ENCODE measurements around the gene ZNF611.
"Not testable (repeated sequence)": the region's sequence is repeated elsewhere in the genome, so short reads cannot be mapped to it uniquely, and the experiment has no call there.

ZNF611 gene

GRCh38 chr19:52720541-52720940 is 14.3 kb downstream of the ZNF611 start:
- not testable (repeated sequence) for DNase-seq (ENCODE audit: low read depth in 2 of 3, low spot score in 2 of 3)

GRCh38 chr19:52716522-52716921 is 18.3 kb downstream of the ZNF611 start:
- no peak for DNase-seq (ENCODE audit: low read depth in 2 of 3, low spot score in 2 of 3)

GRCh38 chr19:52715902-52716301 is 18.9 kb downstream of the ZNF611 start:
- DNase-seq (ENCODE audit: low read depth in 2 of 3, low spot score in 2 of 3), result not testable (repeated sequence)

GRCh38 chr19:52715330-52715729 is 19.5 kb downstream of the ZNF611 start:
- not testable (repeated sequence) for DNase-seq (ENCODE audit: low read depth in 2 of 3, low spot score in 2 of 3)

DNA sequence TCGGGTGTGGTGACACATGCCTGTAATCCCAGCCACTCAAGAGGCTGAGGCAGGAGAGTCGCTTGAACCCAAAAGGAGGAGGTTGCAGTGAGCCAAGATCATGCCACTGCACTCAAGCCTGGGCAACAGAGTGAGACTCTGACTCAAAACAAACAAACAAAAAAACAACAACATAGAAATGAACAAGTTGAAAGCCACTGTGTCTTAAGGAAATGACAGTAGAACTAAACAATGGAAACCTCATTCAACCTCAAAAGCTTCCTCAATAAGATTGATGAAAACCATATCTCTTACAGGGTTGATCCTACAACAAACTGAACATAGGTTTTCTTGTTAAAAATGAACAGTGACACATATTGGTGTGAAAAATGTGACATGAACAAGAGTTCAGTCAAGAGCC is 21.8 kb downstream of the ZNF611 start:
- DNase-seq (ENCODE audit: low read depth in 2 of 3, low spot score in 2 of 3), result not testable (repeated sequence)

DNA sequence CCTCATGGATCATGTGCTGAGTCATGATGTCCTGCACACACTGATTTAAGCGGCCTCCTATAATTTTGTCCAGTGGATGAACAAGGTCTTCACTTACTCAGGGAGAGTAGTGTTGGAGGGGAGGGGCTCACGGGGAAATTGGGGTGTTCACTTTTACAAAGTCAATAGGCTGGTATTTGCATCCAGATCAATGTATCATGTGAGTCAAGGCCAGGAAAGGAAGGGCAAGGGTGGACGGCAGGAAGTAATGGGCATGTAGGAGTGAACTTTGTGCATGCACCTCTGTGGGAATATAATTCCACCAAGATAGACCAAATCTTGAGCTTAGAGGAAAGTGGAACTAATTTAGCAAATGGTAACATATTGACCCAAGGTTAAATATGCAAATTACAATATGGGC is 23.2 kb downstream of the ZNF611 start:
- not testable (repeated sequence) for DNase-seq (ENCODE audit: low read depth in 2 of 3, low spot score in 2 of 3)

DNA sequence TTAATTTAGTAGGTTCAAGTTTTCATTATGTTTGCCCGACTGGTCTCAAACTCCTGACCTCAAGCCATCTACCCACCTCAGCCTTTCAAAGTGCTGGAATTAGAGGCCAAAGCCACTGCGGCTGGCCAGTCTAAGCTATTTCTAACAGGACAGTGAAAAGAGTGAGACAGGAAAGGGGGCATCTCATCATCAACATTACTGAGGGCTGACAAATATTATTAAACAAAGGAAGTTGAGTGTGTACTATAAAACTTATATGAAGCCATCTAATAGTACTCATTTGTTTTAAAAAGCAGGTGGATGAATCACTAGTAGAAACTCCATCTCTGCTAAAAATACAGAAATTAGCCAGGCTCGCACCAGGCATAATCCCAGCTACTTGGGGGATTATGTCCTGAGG is 24.3 kb downstream of the ZNF611 start:
- DNase-seq (ENCODE audit: low read depth in 2 of 3, low spot score in 2 of 3), result no peak

- not testable (repeated sequence) for DNase-seq (ENCODE audit: low read depth in 2 of 3, low spot score in 2 of 3)
Measured at GRCh38 chr19:52705615-52706014, 29.2 kb downstream of the ZNF611 start.

DNA sequence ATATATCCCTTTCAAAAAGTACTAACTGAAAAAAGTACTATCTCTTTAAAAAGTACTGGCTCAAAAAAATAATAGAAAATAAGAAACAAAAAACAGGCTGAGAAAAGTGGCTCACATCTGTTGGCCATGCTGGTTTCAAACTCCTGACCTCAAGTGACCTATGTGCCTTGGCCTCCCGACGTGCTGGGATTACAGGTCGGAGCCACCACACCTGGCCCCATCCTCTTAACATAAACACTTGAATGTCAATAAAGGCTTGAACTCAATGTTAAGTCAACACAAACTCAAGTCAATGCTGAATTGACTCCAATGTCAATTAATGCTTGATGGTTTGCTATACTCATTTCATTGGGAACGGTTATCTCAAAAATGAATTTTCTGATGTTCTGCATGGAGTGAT is 30.9 kb downstream of the ZNF611 start:
- no peak for DNase-seq (ENCODE audit: low read depth in 2 of 3, low spot score in 2 of 3)

GRCh38 chr19:52700673-52701072 is 34.2 kb downstream of the ZNF611 start:
- no peak for DNase-seq (ENCODE audit: low read depth in 2 of 3, low spot score in 2 of 3)

DNA sequence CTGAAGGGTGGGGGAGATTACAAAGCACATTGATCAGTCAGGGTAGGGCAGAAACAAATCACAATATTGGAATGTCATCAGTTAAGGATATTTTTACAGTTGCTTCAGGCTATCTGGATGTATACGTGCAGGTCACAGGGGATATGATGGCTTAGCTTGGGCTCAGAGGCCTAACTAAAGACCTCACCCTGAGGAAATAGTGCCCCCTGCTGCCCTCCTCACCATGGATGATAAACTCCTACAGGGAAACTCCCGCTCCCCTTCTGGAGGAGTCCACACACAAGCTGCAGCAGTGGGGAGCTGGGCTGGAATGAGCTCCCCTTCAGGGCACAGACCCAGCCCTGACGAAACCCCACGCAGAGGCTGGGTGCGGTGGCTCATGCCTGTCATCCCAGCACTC is 35.3 kb downstream of the ZNF611 start:
- not testable (repeated sequence) for DNase-seq (ENCODE audit: low read depth in 2 of 3, low spot score in 2 of 3)

GRCh38 chr19:52695996-52696395 is 38.8 kb downstream of the ZNF611 start:
- DNase-seq (ENCODE audit: low read depth in 2 of 3, low spot score in 2 of 3), result no peak

DNA sequence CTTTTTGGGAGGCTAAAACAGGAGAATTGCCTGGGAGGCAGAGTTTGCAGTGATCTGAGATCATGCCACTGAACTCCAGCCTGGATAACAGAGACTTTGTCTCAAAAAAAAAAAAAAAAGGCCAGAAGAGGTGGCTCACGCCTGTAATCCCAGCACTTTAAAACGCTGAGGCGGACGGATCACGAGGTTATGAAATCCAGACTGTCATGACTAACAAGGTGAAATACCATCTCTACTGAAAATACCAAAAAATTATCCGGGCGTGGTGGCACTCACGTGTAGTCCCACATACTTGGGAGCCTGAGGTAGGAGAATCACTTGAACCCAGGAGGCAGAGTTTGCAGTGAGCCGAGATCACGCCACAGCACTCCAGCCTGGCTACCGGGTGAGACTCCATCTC is 39.9 kb downstream of the ZNF611 start:
- DNase-seq (ENCODE audit: low read depth in 2 of 3, low spot score in 2 of 3), result no peak

DNA sequence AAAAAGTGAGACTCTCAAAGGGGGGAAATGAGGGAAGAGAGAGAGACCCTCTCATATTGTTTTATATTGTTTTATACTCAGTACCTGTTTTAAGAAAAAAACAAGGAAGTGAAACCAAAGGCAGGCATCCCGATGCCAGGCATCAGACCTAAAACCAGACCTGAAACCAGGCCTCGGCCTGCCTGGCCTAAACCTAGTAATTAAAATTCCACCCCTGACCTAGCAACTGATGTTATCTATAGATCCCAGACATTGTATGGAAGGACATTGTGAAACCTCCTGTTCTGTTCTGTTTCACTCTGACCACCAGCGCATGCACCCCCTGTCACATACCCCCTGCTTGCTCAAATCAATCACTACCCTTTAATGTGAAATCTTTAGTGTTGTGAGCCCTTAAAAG is 40.6 kb downstream of the ZNF611 start:
- not testable (repeated sequence) for DNase-seq (ENCODE audit: low read depth in 2 of 3, low spot score in 2 of 3)

DNA sequence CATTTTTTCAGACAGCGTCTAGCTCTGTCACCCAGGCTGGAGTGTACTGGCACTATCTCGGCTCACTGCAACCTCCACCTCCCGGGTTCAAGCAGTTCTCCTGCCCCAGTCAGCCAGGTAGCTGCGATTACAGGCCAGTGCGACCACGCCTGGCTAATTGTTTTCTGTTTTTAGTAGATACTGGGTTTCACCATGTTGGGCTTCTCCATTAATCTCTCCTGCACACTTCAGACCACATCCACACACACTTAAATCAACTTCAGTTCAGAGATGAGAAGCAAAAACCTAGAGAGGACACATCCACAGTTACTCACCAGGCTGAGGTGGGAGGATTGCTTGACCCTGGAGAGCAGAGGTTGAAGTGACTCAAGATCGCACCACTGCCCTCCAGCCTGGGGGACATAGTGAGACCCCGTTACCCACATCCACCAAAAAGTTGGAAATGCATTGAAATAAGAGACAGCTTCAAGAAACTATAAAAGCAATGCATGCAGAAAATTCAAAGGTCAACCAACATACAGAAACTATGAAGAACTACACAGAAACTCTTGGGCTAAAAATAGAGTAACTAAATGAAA is 42.3 kb downstream of the ZNF611 start:
- DNase-seq (ENCODE audit: low read depth in 2 of 3, low spot score in 2 of 3), result no peak

DNA sequence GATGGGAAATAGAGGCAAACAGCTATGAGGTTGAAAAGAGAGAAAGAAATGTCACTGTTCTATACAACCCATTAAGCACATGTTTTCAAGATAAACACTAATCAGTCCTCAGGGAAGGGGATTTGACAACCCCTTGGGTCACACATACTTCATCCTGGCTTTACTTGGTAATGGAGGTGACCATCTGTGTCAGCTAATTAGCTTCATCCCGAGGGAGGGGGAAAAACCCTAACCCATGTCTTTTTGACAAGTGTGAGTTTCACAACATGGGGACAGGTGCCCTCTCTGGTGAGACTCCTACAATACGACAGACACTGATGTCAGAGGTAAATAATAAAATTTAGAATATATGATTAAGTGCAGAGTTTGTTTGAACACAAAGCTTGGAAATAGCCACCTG is 43.1 kb downstream of the ZNF611 start:
- no peak for DNase-seq (ENCODE audit: low read depth in 2 of 3, low spot score in 2 of 3)

- no peak for DNase-seq (ENCODE audit: low read depth in 2 of 3, low spot score in 2 of 3)
Measured at GRCh38 chr19:52691215-52691610, 43.6 kb downstream of the ZNF611 start.

DNA sequence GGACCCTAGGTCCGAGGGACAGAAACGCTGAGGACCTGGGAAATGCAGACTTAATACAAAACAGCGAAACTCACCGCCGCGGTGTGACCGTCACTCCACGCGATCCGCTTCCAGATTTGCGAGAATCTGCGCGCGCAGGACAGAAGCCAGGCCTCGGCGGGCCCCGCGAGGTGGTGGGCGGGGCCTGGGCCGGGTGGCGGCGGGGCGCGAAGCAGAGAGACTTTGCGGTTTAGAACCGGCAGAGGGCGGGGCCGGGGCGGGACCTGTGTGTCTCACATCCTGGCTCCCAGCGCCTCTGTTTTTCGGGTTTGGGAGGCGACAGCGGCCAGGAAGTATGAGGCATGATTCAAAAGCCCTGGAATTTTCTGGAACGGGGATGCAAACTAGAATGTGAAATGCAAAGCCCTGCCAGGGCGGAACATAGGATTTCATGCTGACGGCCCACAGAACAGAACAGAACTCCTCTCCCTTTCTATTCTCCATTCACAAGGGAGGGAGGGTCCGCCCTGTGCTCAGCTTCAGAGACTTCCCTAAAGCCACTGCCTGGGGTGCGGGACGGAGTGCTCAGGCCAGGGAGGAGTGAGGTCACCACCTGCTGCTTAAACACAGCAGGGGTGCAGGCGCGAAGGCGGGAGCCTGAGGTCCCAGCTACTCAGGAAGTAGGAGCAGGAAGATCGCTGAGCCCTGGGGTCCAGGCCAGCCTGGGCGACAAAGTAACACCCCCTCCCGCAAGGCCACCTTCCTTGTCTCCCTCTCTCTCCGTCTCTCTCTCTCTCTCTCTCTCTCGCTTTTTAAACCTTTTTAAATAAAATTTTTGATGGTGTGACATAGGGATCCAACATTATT is 44.3 kb downstream of the ZNF611 start:
- peak; percentile 71 to 74 (median 73) for DNase-seq (ENCODE audit: low read depth in 2 of 3, low spot score in 2 of 3)

GRCh38 chr19:52689843-52690368 is 44.9 kb downstream of the ZNF611 start:
- peak in 2 of 3 experiments; percentile 18 for DNase-seq (ENCODE audit: low read depth in 2 of 3, low spot score in 2 of 3)

GRCh38 chr19:52688925-52689796 is 45.7 kb downstream of the ZNF611 start:
- DNase-seq (ENCODE audit: low read depth in 2 of 3, low spot score in 2 of 3), result not testable (repeated sequence)

DNA sequence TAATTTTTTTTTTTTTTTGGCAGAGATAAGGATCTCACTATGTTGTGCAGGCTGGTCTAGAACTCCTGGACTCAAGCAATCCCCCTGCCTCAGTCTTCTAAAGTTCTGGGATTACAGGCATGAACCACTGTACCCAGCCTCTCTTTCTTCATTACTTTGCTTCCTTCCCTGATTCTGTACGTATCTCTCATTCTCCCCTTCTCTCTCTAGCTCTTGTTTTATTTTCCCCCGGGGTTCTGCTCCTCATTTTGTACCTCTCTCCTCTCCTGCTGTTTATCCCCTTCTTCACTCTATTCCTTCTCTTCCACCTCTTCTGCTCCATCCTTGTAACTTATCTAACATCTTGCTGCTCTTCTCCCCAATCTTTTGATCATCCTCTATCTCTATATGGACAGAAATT is 46.5 kb downstream of the ZNF611 start:
- DNase-seq (ENCODE audit: low read depth in 2 of 3, low spot score in 2 of 3), result no peak
